Mesendoderm (in vitro differentiated cells): ENCODE results near the gene DNAH3.
"Not testable (repeated sequence)": the region's sequence is repeated elsewhere in the genome, so short reads cannot be mapped to it uniquely, and the experiment has no call there.

Experiments
- DNase-seq: peaks from one replicate; pipeline ENCODE4 v3.0.0; 2013
- H2AK5ac ChIP-seq: 2 replicates; pipeline ENCODE4 v1.6.1; 2013; ENCODE audit warnings: low read length, inconsistent platforms
- H2BK120ac ChIP-seq: 2 replicates; pipeline ENCODE4 v1.6.1; 2013; ENCODE audit warnings: low read depth, mild to moderate bottlenecking, low read length, moderate library complexity, mixed read lengths
- H2BK15ac ChIP-seq: replicated peaks from 2 replicates; pipeline ENCODE4 v1.6.1; 2013; ENCODE audit warnings: low read depth, mild to moderate bottlenecking, moderate library complexity
- H2BK5ac ChIP-seq: 2 replicates; pipeline ENCODE4 v1.6.1; 2013; ENCODE audit warnings: low read length, inconsistent platforms
- H3K18ac ChIP-seq: 2 replicates; pipeline ENCODE4 v1.6.1; 2013; ENCODE audit warnings: mild to moderate bottlenecking, low read length, mixed read lengths
- H3K23ac ChIP-seq: one replicate; pipeline ENCODE4 v1.6.1; 2013; ENCODE audit warnings: low read length
- H3K27ac ChIP-seq: 2 replicates; pipeline ENCODE4 v1.5.1; 2013; ENCODE audit warnings: low read depth, mild to moderate bottlenecking, inconsistent platforms, low read length, moderate library complexity
- H3K27me3 ChIP-seq: 2 replicates; pipeline ENCODE4 v1.6.1; 2013; ENCODE audit warnings: low read length, control low read depth, mild to moderate bottlenecking, inconsistent platforms; ENCODE audit not compliant: insufficient read depth, poor library complexity
- H3K36me3 ChIP-seq: 2 replicates; pipeline ENCODE4 v1.6.1; 2013; ENCODE audit warnings: low read length, inconsistent platforms; ENCODE audit not compliant: control insufficient read depth, insufficient read depth
- H3K4ac ChIP-seq: one replicate; pipeline ENCODE4 v1.6.1; 2013; ENCODE audit warnings: low read depth, mild to moderate bottlenecking, low read length, moderate library complexity
- H3K4me1 ChIP-seq: 2 replicates; pipeline ENCODE4 v1.6.1; 2013; ENCODE audit warnings: low read depth, low read length, inconsistent platforms; ENCODE audit not compliant: control insufficient read depth
- H3K4me2 ChIP-seq: 2 replicates; pipeline ENCODE4 v1.6.1; 2013; ENCODE audit warnings: low read length
- H3K4me3 ChIP-seq: 2 replicates; pipeline ENCODE4 v1.5.1; 2013; ENCODE audit warnings: mild to moderate bottlenecking, low read length
- H3K56ac ChIP-seq: one replicate; pipeline ENCODE4 v1.6.1; 2013; ENCODE audit warnings: low read length
- H3K79me1 ChIP-seq: 2 replicates; pipeline ENCODE4 v1.6.1; 2013; ENCODE audit warnings: low read length, inconsistent platforms
- H3K79me2 ChIP-seq: 2 replicates; pipeline ENCODE4 v1.6.1; 2013; ENCODE audit warnings: mild to moderate bottlenecking, low read length; ENCODE audit not compliant: control insufficient read depth, insufficient read depth
- H3K9ac ChIP-seq: 2 replicates; pipeline ENCODE4 v1.6.1; 2013; ENCODE audit warnings: low read length, inconsistent platforms
- H4K5ac ChIP-seq: one replicate; pipeline ENCODE4 v1.6.1; 2013; ENCODE audit warnings: low read length
- H4K8ac ChIP-seq: one replicate; pipeline ENCODE4 v1.6.1; 2013; ENCODE audit warnings: low read depth, mild to moderate bottlenecking, control low read depth, low read length, moderate library complexity
- WGBS: extraction: QIAGEN DNeasy Blood & Tissue Kit; methylation state at CpG from one replicate; pipeline ENCODE4 v1.1.7; 2013; ENCODE audit warnings: low lambda C conversion rate, missing lambda C conversion rate; ENCODE audit not compliant: insufficient coverage; ENCODE audit errors: extremely low coverage; 5-methylcytosine and 5-hydroxymethylcytosine counted together

Gene DNAH3

DNA sequence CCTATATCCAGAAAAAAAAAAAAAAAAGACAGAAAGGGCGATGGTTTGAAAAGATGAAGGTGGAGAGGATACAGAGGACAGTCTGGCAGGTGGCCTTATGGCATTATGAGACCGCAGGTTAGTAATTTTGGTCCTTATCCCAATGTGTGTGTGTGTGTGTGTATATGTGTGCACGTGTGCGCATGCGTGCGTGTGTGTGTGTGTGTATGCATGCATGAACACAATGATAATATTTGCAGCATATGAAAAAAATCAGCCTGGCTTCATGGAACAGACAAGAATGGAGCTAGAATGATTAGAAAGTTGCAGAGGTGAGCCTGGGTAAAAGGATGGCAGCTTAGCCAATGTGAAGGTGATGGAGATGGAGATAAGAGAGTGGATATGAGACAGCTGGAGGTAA lies 166.6 kb downstream of the DNAH3 start:
- no peak for DNase-seq
- no peak overlapping the region for H3K23ac ChIP-seq
- no peaks in the 10 kb centered on the region for H3K79me2 ChIP-seq
- no peak overlapping the region for H4K8ac ChIP-seq
- H2AK5ac ChIP-seq: no peak overlapping the region
- H3K27me3 ChIP-seq: no peaks in the 10 kb centered on the region
- no peak overlapping the region for H3K9ac ChIP-seq
- no peak overlapping the region for H3K18ac ChIP-seq
- no peaks in the 10 kb centered on the region for H3K79me1 ChIP-seq
- H4K5ac ChIP-seq: no peak overlapping the region
- no peak overlapping the region for H3K27ac ChIP-seq
- no peak overlapping the region for H2BK15ac ChIP-seq
- H3K36me3 ChIP-seq: no peaks in the 10 kb centered on the region
- H2BK120ac ChIP-seq: no peak overlapping the region
- no peak overlapping the region for H2BK5ac ChIP-seq
- no peaks in the 10 kb centered on the region for H3K4me1 ChIP-seq
- no peak overlapping the region for H3K4me2 ChIP-seq
- H3K4ac ChIP-seq: no peak overlapping the region
- no peak overlapping the region for H3K56ac ChIP-seq
- WGBS: no CpG with 5 or more reads among the region's 6 CpGs
- no peak overlapping the region for H3K4me3 ChIP-seq

- Histone ChIP-seq H2BK120ac (no peak overlapping the region), H3K4me1 (no peaks in the 10 kb centered on the region), H2BK15ac (no peak overlapping the region), H3K79me2 (no peaks in the 10 kb centered on the region), H4K5ac (no peak overlapping the region), H3K36me3 (no peaks in the 10 kb centered on the region), H3K18ac (no peak overlapping the region), H3K4me2 (no peak overlapping the region), H3K23ac (no peak overlapping the region), H2BK5ac (no peak overlapping the region), H3K56ac (no peak overlapping the region), H3K27me3 (no peaks in the 10 kb centered on the region), H3K27ac (no peak overlapping the region), H3K79me1 (no peaks in the 10 kb centered on the region), H3K4me3 (no peak overlapping the region), H4K8ac (no peak overlapping the region), H3K9ac (no peak overlapping the region), H2AK5ac (no peak overlapping the region), H3K4ac (no peak overlapping the region)
- WGBS: no CpG with 5 or more reads among the region's 4 CpGs
- no peak for DNase-seq
Observed at GRCh38 chr16:20976576-20976975, 174.1 kb downstream of the DNAH3 start.

- H2BK5ac ChIP-seq, H3K79me2 ChIP-seq, H4K5ac ChIP-seq, H3K4me3 ChIP-seq, H3K27me3 ChIP-seq, H2BK15ac ChIP-seq, H2AK5ac ChIP-seq, H3K4me1 ChIP-seq, DNase-seq, H3K27ac ChIP-seq, H3K4me2 ChIP-seq, H3K79me1 ChIP-seq, H3K23ac ChIP-seq, H4K8ac ChIP-seq, H3K4ac ChIP-seq, H3K56ac ChIP-seq, H3K18ac ChIP-seq, H3K36me3 ChIP-seq, H3K9ac ChIP-seq, H2BK120ac ChIP-seq: not testable (repeated sequence)
- no CpG with 5 or more reads among the region's 4 CpGs for WGBS
Observed at GRCh38 chr16:20973201-20973600, 177.4 kb downstream of the DNAH3 start.

GRCh38 chr16:20971401-20971800 lies 179.2 kb downstream of the DNAH3 start:
- Histone ChIP-seq H2AK5ac (no peak overlapping the region), H4K8ac (no peak overlapping the region), H3K27ac (no peak overlapping the region), H3K4me2 (no peak overlapping the region), H2BK15ac (no peak overlapping the region), H3K56ac (no peak overlapping the region), H4K5ac (no peak overlapping the region), H3K27me3 (no peaks in the 10 kb centered on the region), H2BK120ac (no peak overlapping the region), H3K79me1 (no peaks in the 10 kb centered on the region), H3K4ac (no peak overlapping the region), H3K36me3 (no peaks in the 10 kb centered on the region), H3K9ac (no peak overlapping the region), H2BK5ac (no peak overlapping the region), H3K18ac (no peak overlapping the region), H3K79me2 (no peaks in the 10 kb centered on the region), H3K4me1 (no peaks in the 10 kb centered on the region), H3K23ac (no peak overlapping the region), H3K4me3 (no peak overlapping the region)
- WGBS: no CpG with 5 or more reads among the region's 8 CpGs
- no peak for DNase-seq

DNA sequence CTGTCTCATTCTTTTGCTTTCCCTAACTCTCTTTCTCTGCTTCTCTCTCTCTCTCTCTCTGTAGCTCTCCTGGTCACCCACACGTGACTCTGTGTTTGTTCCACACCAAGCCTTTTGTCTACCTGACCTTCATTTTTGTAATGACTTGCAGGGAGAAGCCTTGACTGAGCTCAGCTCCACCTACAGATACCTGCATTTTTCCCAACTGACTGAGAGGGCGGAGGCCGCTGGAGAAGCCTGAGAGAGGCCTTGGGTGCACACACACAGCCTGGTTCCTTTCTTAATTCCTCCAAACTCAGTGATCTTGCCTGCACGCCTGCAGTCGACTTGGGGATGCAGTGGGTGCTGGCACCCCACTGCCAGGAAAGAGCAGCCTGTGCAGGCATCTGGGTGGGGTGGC lies 181.3 kb downstream of the DNAH3 start:
- Histone ChIP-seq H3K4me2 (no peak overlapping the region), H3K79me2 (no peaks in the 10 kb centered on the region), H2BK15ac (no peak overlapping the region), H3K36me3 (no peaks in the 10 kb centered on the region), H3K9ac (no peak overlapping the region), H2BK120ac (no peak overlapping the region), H4K5ac (no peak overlapping the region), H3K4me1 (no peaks in the 10 kb centered on the region), H3K23ac (no peak overlapping the region), H3K56ac (no peak overlapping the region), H3K27ac (no peak overlapping the region), H3K27me3 (no peaks in the 10 kb centered on the region), H3K4me3 (no peak overlapping the region), H3K79me1 (no peaks in the 10 kb centered on the region), H3K18ac (no peak overlapping the region), H2BK5ac (no peak overlapping the region), H3K4ac (no peak overlapping the region), H4K8ac (no peak overlapping the region), H2AK5ac (no peak overlapping the region)
- DNase-seq: no peak
- no CpG with 5 or more reads among the region's 5 CpGs for WGBS

GRCh38 chr16:20968765-20969164 lies 181.9 kb downstream of the DNAH3 start:
- no CpG with 5 or more reads among the region's 3 CpGs for WGBS
- H3K4me2 ChIP-seq: no peak overlapping the region
- H3K4me3 ChIP-seq: no peak overlapping the region
- H4K8ac ChIP-seq: no peak overlapping the region
- H3K4ac ChIP-seq: no peak overlapping the region
- H3K23ac ChIP-seq: no peak overlapping the region
- no peak overlapping the region for H2AK5ac ChIP-seq
- H2BK5ac ChIP-seq: no peak overlapping the region
- no peak overlapping the region for H3K27ac ChIP-seq
- H3K27me3 ChIP-seq: no peaks in the 10 kb centered on the region
- H4K5ac ChIP-seq: no peak overlapping the region
- H3K79me1 ChIP-seq: no peaks in the 10 kb centered on the region
- no peak overlapping the region for H3K18ac ChIP-seq
- no peak overlapping the region for H3K56ac ChIP-seq
- H2BK15ac ChIP-seq: no peak overlapping the region
- no peaks in the 10 kb centered on the region for H3K4me1 ChIP-seq
- H3K9ac ChIP-seq: no peak overlapping the region
- H2BK120ac ChIP-seq: no peak overlapping the region
- DNase-seq: no peak
- H3K79me2 ChIP-seq: no peaks in the 10 kb centered on the region
- no peaks in the 10 kb centered on the region for H3K36me3 ChIP-seq
